ENCODE measurements around the gene GCN1. TPM values are rescaled to one million over a fixed set of nuclear protein-coding genes. Genes with fewer than 3 reads are reported as not detected.
"Not testable (repeated sequence)": the region's sequence is repeated elsewhere in the genome, so short reads cannot be mapped to it uniquely, and the experiment has no call there.

Gene GCN1
- total and polyA plus RNA-seq, 5 experiments from 2014 or later: 14.9 to 133 (median 28.3) TPM

GRCh38 chr12:120216742-120217605, 22.5 kb upstream of the GCN1 start:
- Mint-ChIP-seq H3K9me3 (no peaks in the 10 kb centered on the region), H3K4me3 (no peak overlapping the region), H3K36me3 (peaks cover 0 to 72% (median 0%) of the 10 kb centered on the region in 3 donors), H3K27me3 (no peaks in the 10 kb centered on the region), H3K27ac (no peak overlapping the region), H3K4me1 (peaks cover 0 to 3% (median under 1%) of the 10 kb centered on the region in 4 donors)
- POLR2A ChIA-PET: interaction anchor here (1.1 to 2.6 kb wide), 4 partner anchors 11 to 74 kb away, joined by 3 to 8 read pairs (median 4); partner anchors contain the start of gene RPLP0
- DNase-seq (no peak), ATAC-seq (no peak)

GRCh38 chr12:120215766-120216735, 21.5 kb upstream of the GCN1 start:
- Mint-ChIP-seq H3K9me3 (no peaks in the 10 kb centered on the region), H3K4me1 (peaks cover 0 to 9% (median 2%) of the 10 kb centered on the region in 4 donors), H3K4me3 (no peak overlapping the region), H3K27ac (peak overlapping the region in 4 of 10 donors; percentile 7 to 86 (median 44)), H3K27me3 (no peaks in the 10 kb centered on the region), H3K36me3 (peaks cover 0 to 75% (median 0%) of the 10 kb centered on the region in 3 donors)
- no peak for ATAC-seq
- POLR2A ChIA-PET: interaction anchor here (1.1 to 2.6 kb wide), 4 partner anchors 12 to 75 kb away, joined by 3 to 8 read pairs (median 4); partner anchors contain the start of gene RPLP0
- no peak for DNase-seq

GRCh38 chr12:120215357-120215735, 20.8 kb upstream of the GCN1 start:
- ATAC-seq (no peak), DNase-seq (no peak)
- no peak overlapping the region for H3K4me3 Mint-ChIP-seq
- POLR2A ChIA-PET: interaction anchor here (0.6 kb wide), 1 partner anchor 80 kb away, joined by 5 read pairs; no protein-coding TSS in a partner anchor
- H3K4me1 Mint-ChIP-seq: peaks cover 0 to 13% (median 1%) of the 10 kb centered on the region in 4 donors
- peak overlapping the region in 2 of 10 donors; percentile 37 to 52 for H3K27ac Mint-ChIP-seq
- H3K36me3 Mint-ChIP-seq: peaks cover 0 to 73% (median 0%) of the 10 kb centered on the region in 3 donors
- no peaks in the 10 kb centered on the region for H3K27me3 Mint-ChIP-seq
- H3K9me3 Mint-ChIP-seq: no peaks in the 10 kb centered on the region

GRCh38 chr12:120214626-120215356, 20.3 kb upstream of the GCN1 start:
- no peaks in the 10 kb centered on the region for H3K9me3 Mint-ChIP-seq
- DNase-seq (no peak), ATAC-seq (no peak)
- POLR2A ChIA-PET: interaction anchor here (0.6 kb wide), 2 partner anchors 19 to 80 kb away, joined by 4 to 5 read pairs; no protein-coding TSS in a partner anchor
- H3K4me3 Mint-ChIP-seq: no peak overlapping the region
- no peaks in the 10 kb centered on the region for H3K27me3 Mint-ChIP-seq
- no peak overlapping the region for H3K27ac Mint-ChIP-seq
- H3K36me3 Mint-ChIP-seq: peaks cover 0 to 73% (median 0%) of the 10 kb centered on the region in 3 donors
- H3K4me1 Mint-ChIP-seq: peaks cover 0 to 13% (median under 1%) of the 10 kb centered on the region in 4 donors

GRCh38 chr12:120213758-120214157, 19.2 kb upstream of the GCN1 start:
- DNase-seq (no peak), ATAC-seq (no peak)
- Mint-ChIP-seq H3K9me3 (no peaks in the 10 kb centered on the region), H3K27me3 (no peaks in the 10 kb centered on the region), H3K4me1 (peaks cover 0 to 13% (median under 1%) of the 10 kb centered on the region in 4 donors), H3K27ac (no peak overlapping the region), H3K36me3 (peaks cover 0 to 67% (median 0%) of the 10 kb centered on the region in 3 donors), H3K4me3 (no peak overlapping the region)
- POLR2A ChIA-PET: no interaction called here

- DNase-seq, H3K27me3 Mint-ChIP-seq, H3K9me3 Mint-ChIP-seq, ATAC-seq, POLR2A ChIA-PET, H3K4me3 Mint-ChIP-seq: not testable (repeated sequence)
- Mint-ChIP-seq H3K36me3 (peaks cover 0 to 62% (median 0%) of the 10 kb centered on the region in 3 donors), H3K4me1 (peaks cover 0 to 13% (median under 1%) of the 10 kb centered on the region in 4 donors), H3K27ac (peak overlapping the region in 2 of 10 donors; percentile 9 to 25)
These were observed 18.7 kb upstream of the GCN1 start for GRCh38 chr12:120213182-120213581.

GRCh38 chr12:120212301-120212700, 17.8 kb upstream of the GCN1 start:
- H3K27me3 Mint-ChIP-seq: no peaks in the 10 kb centered on the region
- peaks cover 0 to 60% (median 2%) of the 10 kb centered on the region in 3 donors for H3K36me3 Mint-ChIP-seq
- no peak overlapping the region for H3K27ac Mint-ChIP-seq
- no peaks in the 10 kb centered on the region for H3K9me3 Mint-ChIP-seq
- DNase-seq (no peak), ATAC-seq (no peak)
- POLR2A ChIA-PET: no interaction called here
- peaks cover 0 to 13% (median under 1%) of the 10 kb centered on the region in 4 donors for H3K4me1 Mint-ChIP-seq
- no peak overlapping the region for H3K4me3 Mint-ChIP-seq

- no peaks in the 10 kb centered on the region for H3K27me3 Mint-ChIP-seq
- POLR2A ChIA-PET: no interaction called here
- H3K27ac Mint-ChIP-seq: peak overlapping the region in 3 of 10 donors; percentile 3 to 70 (median 15)
- no peak for ATAC-seq
- no peak overlapping the region for H3K4me3 Mint-ChIP-seq
- H3K36me3 Mint-ChIP-seq: peaks cover 0 to 63% (median 2%) of the 10 kb centered on the region in 3 donors
- no peak for DNase-seq
- H3K4me1 Mint-ChIP-seq: peaks cover 0 to 13% (median under 1%) of the 10 kb centered on the region in 4 donors
- H3K9me3 Mint-ChIP-seq: no peaks in the 10 kb centered on the region
These were observed 17.4 kb upstream of the GCN1 start for GRCh38 chr12:120211904-120212283.

- DNase-seq (no peak), ATAC-seq (no peak)
- H3K27ac Mint-ChIP-seq: peak overlapping the region in 7 of 10 donors; percentile 3 to 81 (median 48)
- H3K4me1 Mint-ChIP-seq: peaks cover 0 to 13% (median under 1%) of the 10 kb centered on the region in 4 donors
- no peak overlapping the region for H3K4me3 Mint-ChIP-seq
- no peaks in the 10 kb centered on the region for H3K27me3 Mint-ChIP-seq
- no peaks in the 10 kb centered on the region for H3K9me3 Mint-ChIP-seq
- peaks cover 0 to 65% (median 2%) of the 10 kb centered on the region in 3 donors for H3K36me3 Mint-ChIP-seq
- POLR2A ChIA-PET: interaction anchor here (0.8 to 1.6 kb wide), 2 partner anchors 9 to 16 kb away, joined by 3 to 7 read pairs; no protein-coding TSS in a partner anchor
These were observed 16.9 kb upstream of the GCN1 start for GRCh38 chr12:120211243-120211903.

GRCh38 chr12:120209851-120210250, 15.3 kb upstream of the GCN1 start:
- no peak for ATAC-seq
- no peaks in the 10 kb centered on the region for H3K27me3 Mint-ChIP-seq

GRCh38 chr12:120207227-120207626, 12.7 kb upstream of the GCN1 start:
- POLR2A ChIA-PET: no interaction called here
- peaks cover 0 to 15% (median 4%) of the 10 kb centered on the region in 4 donors for H3K4me1 Mint-ChIP-seq
- no peak overlapping the region for H3K27ac Mint-ChIP-seq
- H3K9me3 Mint-ChIP-seq: no peaks in the 10 kb centered on the region
- H3K27me3 Mint-ChIP-seq: no peaks in the 10 kb centered on the region
- ATAC-seq (no peak), DNase-seq (no peak)
- peaks cover 0 to 34% (median 2%) of the 10 kb centered on the region in 3 donors for H3K36me3 Mint-ChIP-seq
- H3K4me3 Mint-ChIP-seq: no peak overlapping the region

More at GRCh38 chr12:120209851-120210250, 15.3 kb upstream of the GCN1 start:
- no peak overlapping the region for H3K27ac Mint-ChIP-seq
- no peak overlapping the region for H3K4me3 Mint-ChIP-seq
- H3K9me3 Mint-ChIP-seq: no peaks in the 10 kb centered on the region
- DNase-seq: no peak
- POLR2A ChIA-PET: interaction anchor here (1.6 to 1.7 kb wide), 2 partner anchors 17 to 81 kb away, joined by 3 read pairs; no protein-coding TSS in a partner anchor
- peaks cover 0 to 13% (median 0%) of the 10 kb centered on the region in 4 donors for H3K4me1 Mint-ChIP-seq
- H3K36me3 Mint-ChIP-seq: peaks cover 0 to 58% (median 2%) of the 10 kb centered on the region in 3 donors
